H1 (cell line): ENCODE results near the gene ELMO1. TPM values are rescaled to one million over a fixed set of nuclear protein-coding genes. Genes with fewer than 3 reads are reported as not detected.
A peak's percentile ranks its signal among the peaks of the same experiment; 100 is the strongest.

Experiments used
- CTCF ChIA-PET: fragments of 300-600 bp; sonication (Branson Sonifier 250); formaldehyde crosslinking; loops from one replicate; lab custom pipeline; 2021; ENCODE audit not compliant: partially characterized antibody; lab: Charles Lee
- POLR2A ChIA-PET: fragments of 300-600 bp; sonication (Branson Sonifier 250); formaldehyde crosslinking; loops from one replicate; lab custom pipeline; 2021; ENCODE audit warnings: inconsistent platforms; ENCODE audit not compliant: partially characterized antibody; lab: Charles Lee
- DNase-seq, 2 experiments: peaks; one replicate each; pipeline versions ENCODE4 v3.0.0 to v3.0.0-alpha.2; 2010 to 2022; ENCODE audit warnings: low spot score in 2 of 2, low read depth in 1 of 2, mixed read lengths in 1 of 2
- FAIRE-seq: peaks from 2 replicates; lab custom pipeline; 2011; peaks lifted over from hg19 to GRCh38; lab: Jason Lieb, UNC
- H2AFZ ChIP-seq: 2 replicates; pipeline ENCODE4 v1.8.1; 2012; ENCODE audit warnings: low read length, inconsistent platforms
- H2AK5ac ChIP-seq: 2 replicates; pipeline ENCODE4 v1.6.1; 2013; ENCODE audit warnings: low read depth, low read length
- H2BK120ac ChIP-seq: replicated peaks from 2 replicates; pipeline ENCODE3; 2013; ENCODE audit warnings: low read depth, low read length, inconsistent platforms
- H2BK12ac ChIP-seq: 2 replicates; pipeline ENCODE4 v1.6.1; 2013; ENCODE audit warnings: low read depth, low read length
- H2BK15ac ChIP-seq: 2 replicates; pipeline ENCODE4 v1.6.1; 2013; ENCODE audit warnings: low read length
- H2BK20ac ChIP-seq: 2 replicates; pipeline ENCODE4 v1.6.1; 2013; ENCODE audit warnings: low read length
- H2BK5ac ChIP-seq: 2 replicates; pipeline ENCODE4 v1.6.1; 2013; ENCODE audit warnings: low read depth, low read length
- H3K14ac ChIP-seq: 2 replicates; pipeline ENCODE4 v1.6.1; 2013; ENCODE audit warnings: inconsistent platforms; ENCODE audit not compliant: insufficient read length
- H3K18ac ChIP-seq: 2 replicates; pipeline ENCODE4 v1.6.1; 2013; ENCODE audit warnings: low read length; ENCODE audit errors: extremely low read depth
- H3K23ac ChIP-seq: 2 replicates; pipeline ENCODE4 v1.6.1; 2013; ENCODE audit warnings: inconsistent platforms; ENCODE audit not compliant: insufficient read length
- H3K23me2 ChIP-seq: 2 replicates; pipeline ENCODE4 v1.6.1; 2013; ENCODE audit warnings: low read depth, low read length
- H3K27ac ChIP-seq: 2 replicates; pipeline ENCODE4 v1.6.1; 2011; ENCODE audit warnings: low read depth, low read length, inconsistent platforms
- H3K27me3 ChIP-seq, 4 experiments: replicated peaks in 1 of 4; 1 replicate in 1 of 4; 2 replicates in 3 of 4; pipeline versions ENCODE4 v1.6.1 to v1.8.1; 2011 to 2013; ENCODE audit warnings: low read length in 3 of 4, mild to moderate bottlenecking in 3 of 4, inconsistent platforms in 2 of 4, mixed read lengths in 2 of 4, moderate library complexity in 1 of 4; ENCODE audit not compliant: control insufficient read depth in 3 of 4, insufficient read depth in 3 of 4; ENCODE audit errors: extremely low read depth in 1 of 4
- H3K36me3 ChIP-seq, 4 experiments: 2 replicates each; pipeline versions ENCODE4 v1.6.1 to v1.8.1; 2011 to 2013; ENCODE audit warnings: mild to moderate bottlenecking in 4 of 4, low read length in 3 of 4, moderate library complexity in 2 of 4, control low read depth in 1 of 4, inconsistent platforms in 1 of 4; ENCODE audit not compliant: insufficient read depth in 4 of 4, control insufficient read depth in 2 of 4
- H3K4ac ChIP-seq: replicated peaks from 2 replicates; pipeline ENCODE3; 2013; ENCODE audit warnings: low read length, low read depth, mixed read lengths, inconsistent platforms; ENCODE audit not compliant: insufficient read length
- H3K4me1 ChIP-seq, 4 experiments: replicated peaks in 1 of 4; 1 replicate in 1 of 4; 2 replicates in 3 of 4; pipeline versions ENCODE4 v1.6.1 to v1.8.1; 2011 to 2013; ENCODE audit warnings: low read length in 3 of 4, inconsistent platforms in 2 of 4, mixed read lengths in 1 of 4; ENCODE audit not compliant: insufficient read depth in 4 of 4, control insufficient read depth in 3 of 4
- H3K4me2 ChIP-seq, 2 experiments: 2 replicates each; pipeline versions ENCODE4 v1.6.1 to v1.8.1; 2011 to 2013; ENCODE audit warnings: low read depth in 2 of 2, low read length in 2 of 2, control low read depth in 1 of 2, inconsistent platforms in 1 of 2, mild to moderate bottlenecking in 1 of 2; ENCODE audit not compliant: insufficient read depth in 1 of 2
- H3K4me3 ChIP-seq, 4 experiments: fragments of 200-600, 300-600 bp in 1 of 4; sonication (generic), shearing (Covaris generic), sonication (Bioruptor Twin) in 1 of 4; 2 replicates each; pipeline versions ENCODE4 v1.5.1 to v1.8.1; 2011 to 2016; ENCODE audit warnings: low read length in 4 of 4, low read depth in 3 of 4, control low read depth in 2 of 4, inconsistent platforms in 2 of 4, mild to moderate bottlenecking in 2 of 4, mixed read lengths in 1 of 4, moderate library complexity in 1 of 4; ENCODE audit not compliant: insufficient read depth in 2 of 4; ENCODE audit errors: extremely low read depth in 1 of 4
- H3K56ac ChIP-seq: replicated peaks from 2 replicates; pipeline ENCODE3; 2013; ENCODE audit warnings: low read depth, mild to moderate bottlenecking, mixed read lengths, low read length, inconsistent platforms; ENCODE audit not compliant: insufficient read length
- H3K79me1 ChIP-seq: 2 replicates; pipeline ENCODE4 v1.6.1; 2013; ENCODE audit warnings: low read depth, low read length, control low read depth
- H3K79me2 ChIP-seq, 2 experiments: 2 replicates each; pipeline versions ENCODE4 v1.6.1 to v1.8.1; 2012 to 2013; ENCODE audit warnings: low read length in 2 of 2, mild to moderate bottlenecking in 2 of 2, inconsistent platforms in 1 of 2; ENCODE audit not compliant: insufficient read depth in 2 of 2, control insufficient read depth in 1 of 2
- H3K9ac ChIP-seq, 4 experiments: replicated peaks in 1 of 4; 1 replicate in 1 of 4; 2 replicates in 3 of 4; pipeline versions ENCODE4 v1.6.1 to v1.8.1; 2011 to 2013; ENCODE audit warnings: low read depth in 3 of 4, low read length in 3 of 4, control low read depth in 2 of 4, mild to moderate bottlenecking in 2 of 4, moderate library complexity in 2 of 4, inconsistent platforms in 1 of 4; ENCODE audit errors: extremely low read depth in 1 of 4
- H3K9me3 ChIP-seq, 2 experiments: 2 replicates each; pipeline versions ENCODE4 v1.6.1 to v1.8.1; 2012 to 2013; ENCODE audit warnings: mild to moderate bottlenecking in 2 of 2, moderate library complexity in 2 of 2, control low read depth in 1 of 2, inconsistent platforms in 1 of 2, low read depth in 1 of 2, low read length in 1 of 2, mixed read lengths in 1 of 2; ENCODE audit not compliant: insufficient read depth in 2 of 2
- H4K20me1 ChIP-seq, 2 experiments: replicated peaks in 1 of 2; 2 replicates each; pipeline versions ENCODE3 to v1.8.1; 2011 to 2013; ENCODE audit warnings: inconsistent platforms in 2 of 2, low read length in 2 of 2, mild to moderate bottlenecking in 1 of 2; ENCODE audit not compliant: insufficient read depth in 2 of 2, control insufficient read depth in 1 of 2
- H4K5ac ChIP-seq: 2 replicates; pipeline ENCODE4 v1.6.1; 2013; ENCODE audit warnings: low read length, low read depth, mixed read lengths, inconsistent platforms; ENCODE audit not compliant: insufficient read length
- H4K8ac ChIP-seq: 2 replicates; pipeline ENCODE4 v1.8.0; 2013; ENCODE audit warnings: mild to moderate bottlenecking, moderate library complexity, low read length, inconsistent platforms; ENCODE audit not compliant: insufficient read depth; ENCODE audit errors: extremely low read depth
- H4K91ac ChIP-seq: replicated peaks from 2 replicates; pipeline ENCODE3; 2013; ENCODE audit warnings: low read length, mixed read lengths, inconsistent platforms; ENCODE audit not compliant: insufficient read length
- CEBPB ChIP-seq: IDR thresholded peaks from 2 replicates; pipeline ENCODE4 v1.6.1; 2012; ENCODE audit warnings: low read depth, low read length
- SP4 ChIP-seq: IDR thresholded peaks from 2 replicates; pipeline ENCODE4 v1.6.1; 2012; ENCODE audit warnings: low read length, inconsistent platforms
- WGBS, 2 experiments: shearing (Covaris generic) in 1 of 2; methylation state at CpG; one replicate each; pipeline versions ENCODE4 v1.1.6 to v1.1.7; 2013 to 2015; ENCODE audit warnings: low lambda C conversion rate in 2 of 2, mixed read lengths in 2 of 2, inconsistent platforms in 1 of 2, low coverage in 1 of 2, missing lambda C conversion rate in 1 of 2; ENCODE audit not compliant: insufficient replicate concordance in 2 of 2, insufficient coverage in 1 of 2, insufficient read length in 1 of 2; ENCODE audit errors: extremely low coverage in 1 of 2, missing lambda C conversion rate in 1 of 2; 5-methylcytosine and 5-hydroxymethylcytosine counted together
- polyA plus RNA-seq, 7 experiments: library from polyadenylated mRNA; depleted of rRNA in 3 of 7; stranded (reverse) in 5 of 7; unstranded in 2 of 7; fragments of >200 nt in 5 of 7; fragments of 200-250 nt in 2 of 7; gene quantifications; 1 replicate in 5 of 7; 2 replicates in 1 of 7; 4 replicates in 1 of 7; pipeline versions ENCODE4 v1.2.1 to v1.2.3, GENCODE V29; 2011 to 2013; ENCODE audit warnings: missing spikeins in 2 of 7, mixed read lengths in 2 of 7
- total RNA-seq: library from RNA; stranded (reverse); fragmentation: NEBNext Ultra II Directional; extraction: Animal tissue kit (Norgen Biotek cat#: 25700); gene quantifications from 2 replicates; pipeline ENCODE4 v1.2.1, GENCODE V29; 2021

ELMO1 gene
- total and polyA plus RNA-seq, 2 of the 8 experiments (the other 6 are each of a cell fraction or from before 2014, with no cell fraction given) = 18.4 to 21.0 TPM

DNA sequence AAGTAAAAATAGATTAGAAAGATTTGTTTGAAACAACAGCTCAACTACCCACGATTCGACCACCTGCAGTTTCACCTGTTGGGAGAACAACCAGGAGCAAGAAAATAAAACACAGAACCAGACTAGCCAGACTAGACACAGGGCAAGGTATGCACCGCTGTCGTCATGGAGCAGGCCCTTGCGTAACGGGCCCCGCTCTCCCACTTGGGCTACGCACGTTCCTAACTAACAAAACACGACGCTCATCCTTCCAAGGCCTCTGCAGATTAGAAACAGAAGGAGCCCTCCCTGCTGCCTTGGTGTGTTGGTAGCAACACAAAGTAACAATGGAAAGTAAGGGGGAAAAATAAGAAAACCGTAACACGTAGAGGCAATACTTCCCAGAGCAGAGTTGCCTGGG is 45.1 kb upstream of the ELMO1 start:
- Histone ChIP-seq H3K14ac (no peak overlapping the region), H3K23me2 (no peaks in the 10 kb centered on the region), H2BK20ac (peak overlapping the region; percentile 2; the same call in 1 of the 2 replicates), H3K9me3 (no peaks in the 10 kb centered on the region), H3K4me1 (peaks cover 0 to 7% (median 0%) of the 10 kb centered on the region in 4 experiments; a peak in 3 of 7 replicates), H3K23ac (no peak overlapping the region), H3K4ac (no peak overlapping the region), H2BK15ac (no peak overlapping the region; the same call in 1 of the 2 replicates), H3K27me3 (no peaks in the 10 kb centered on the region), H3K79me1 (no peaks in the 10 kb centered on the region), H4K5ac (no peak overlapping the region), H2BK120ac (no peak overlapping the region), H2BK5ac (no peak overlapping the region; the same call in 1 of the 2 replicates)
- POLR2A ChIA-PET = interaction anchor here (1.5 kb wide), 1 partner anchor 246 kb away, joined by 3 read pairs; no protein-coding TSS in a partner anchor
- no peak for FAIRE-seq
- TF ChIP-seq CEBPB (peak; percentile 82), SP4 (no peak)
- TF ChIP-seq, all 59 proteins: peak for 1
- no peak overlapping the region for H3K56ac ChIP-seq
- no peak overlapping the region; the same call in 1 of the 2 replicates for H2AFZ ChIP-seq
- no peaks in the 10 kb centered on the region for H3K79me2 ChIP-seq
- peak overlapping the region in 1 of 4 experiments; percentile 49; a peak in 2 of 8 replicates for H3K4me3 ChIP-seq
- no peak overlapping the region for H3K9ac ChIP-seq
- H4K91ac ChIP-seq = no peak overlapping the region
- no peak overlapping the region for H2AK5ac ChIP-seq
- peak overlapping the region; percentile 27 for H2BK12ac ChIP-seq
- H3K4me2 ChIP-seq = peak overlapping the region in 1 of 2 experiments; percentile 22; a peak in 1 of 4 replicates
- no peak overlapping the region for H4K8ac ChIP-seq
- CTCF ChIA-PET = interaction anchor here (0.6 to 8.8 kb wide), 12 partner anchors 10 to 265 kb away, joined by 3 to 138 read pairs (median 7); partner anchors contain the start of gene ELMO1
- no peaks in the 10 kb centered on the region for H3K36me3 ChIP-seq
- H3K27ac ChIP-seq = no peak overlapping the region
- H3K18ac ChIP-seq = 0 out of 2 replicates have a peak overlapping the region, but pooled peaks have one; percentile 25
- DNase-seq = no peak
- H4K20me1 ChIP-seq = no peaks in the 10 kb centered on the region
- 87% methylated on average over 13 of the region's 13 CpGs; no CpG with 5 or more reads in 1 of the 2 experiments for WGBS, 2 experiments
